Right lobe of liver (tissue), 6 donors: ENCODE measurements around the gene SLC11A2. TPM values are rescaled to one million over a fixed set of nuclear protein-coding genes. Genes with fewer than 3 reads are reported as not detected.

Experiments
- ATAC-seq, 4 donors: fragments of 200-7000 bp; cut with Tn5 transposase; one replicate each; pipeline ENCODE4 v1.9.1; 2020; ENCODE audit warnings: mild to moderate bottlenecking in 4 of 4, moderate library complexity in 4 of 4
- DNase-seq, 3 donors: peaks; one replicate each; pipeline ENCODE4 v3.0.0-alpha.2; 2020
- H3K27ac ChIP-seq, 3 donors: fragments of 200-600 bp; one replicate each; pipeline ENCODE4 v1.8.0; 2022
- H3K27me3 ChIP-seq, 2 donors: fragments of 200-600 bp; one replicate each; pipeline ENCODE4 v1.8.0; 2022
- H3K36me3 ChIP-seq, 4 donors: fragments of 200-600 bp; sonication (generic) in 1 of 4; one replicate each; pipeline versions ENCODE4 v1.5.1 to v1.8.0; 2017 to 2022; ENCODE audit warnings: control low read depth in 1 of 4
- H3K4me1 ChIP-seq, 4 donors: fragments of 200-600 bp; sonication (generic) in 1 of 4; one replicate each; pipeline versions ENCODE4 v1.5.1 to v1.8.0; 2017 to 2022; ENCODE audit warnings: control low read depth in 1 of 4
- H3K4me3 ChIP-seq, 3 donors: fragments of 200-600 bp; one replicate each; pipeline ENCODE4 v1.8.0; 2022
- H3K9me3 ChIP-seq, 4 donors: fragments of 200-600 bp; sonication (generic) in 1 of 4; one replicate each; pipeline versions ENCODE4 v1.5.1 to v1.8.0; 2017 to 2022; ENCODE audit warnings: control low read depth in 1 of 4
- CTCF ChIP-seq, 4 donors: fragments of 200-600 bp in 3 of 4; fragments of 450-650 bp in 1 of 4; IDR thresholded peaks; one replicate each; pipeline versions ENCODE4 v1.5.1 to v1.8.0; 2016 to 2022; ENCODE audit warnings: antibody characterized with exemption in 4 of 4, mild to moderate bottlenecking in 2 of 4
- POLR2A ChIP-seq: fragments of 450-650 bp; IDR thresholded peaks from one replicate; pipeline ENCODE4 v1.6.1; 2017; ENCODE audit warnings: antibody characterized with exemption, mild to moderate bottlenecking
- WGBS: methylation state at CpG from one replicate; pipeline ENCODE4 v1.1.6; 2018; ENCODE audit warnings: low coverage, low lambda C conversion rate; ENCODE audit not compliant: insufficient coverage; ENCODE audit errors: missing lambda C conversion rate; 5-methylcytosine and 5-hydroxymethylcytosine counted together
- intact Hi-C, 2 donors: fragments of 100-400 bp; cut with DNase I; formaldehyde crosslinking; loops; one replicate each; pipeline versions ENCODE4 v1.11.2 to v1.14.1; 2022
- total RNA-seq, 6 experiments: library from RNA; depleted of rRNA in 2 of 6; stranded (reverse); fragments of >200 nt in 2 of 6; fragmentation: NEBNext Ultra II Directional in 3 of 6; extraction: Animal tissue kit (Norgen Biotek cat#: 25700) in 3 of 6; gene quantifications; one replicate each; pipeline versions ENCODE4 v1.1.0 to v1.2.4, GENCODE V29; 2016 to 2023
- donor health status: DM: no; HTN: yes; CAD: no.
- donor health status: DM: no; HTN: no; CAD: no.
- donor health status: DM: no; HTN: no; CAD: no.
- donor health status: DM: no; HTN: yes; CAD: no.
- donor health status: DM: no; HTN: yes; CAD: no.

SLC11A2 gene
- total RNA-seq, 6 experiments from 2014 or later = 27.8 to 51.6 (median 34.2) TPM

DNA sequence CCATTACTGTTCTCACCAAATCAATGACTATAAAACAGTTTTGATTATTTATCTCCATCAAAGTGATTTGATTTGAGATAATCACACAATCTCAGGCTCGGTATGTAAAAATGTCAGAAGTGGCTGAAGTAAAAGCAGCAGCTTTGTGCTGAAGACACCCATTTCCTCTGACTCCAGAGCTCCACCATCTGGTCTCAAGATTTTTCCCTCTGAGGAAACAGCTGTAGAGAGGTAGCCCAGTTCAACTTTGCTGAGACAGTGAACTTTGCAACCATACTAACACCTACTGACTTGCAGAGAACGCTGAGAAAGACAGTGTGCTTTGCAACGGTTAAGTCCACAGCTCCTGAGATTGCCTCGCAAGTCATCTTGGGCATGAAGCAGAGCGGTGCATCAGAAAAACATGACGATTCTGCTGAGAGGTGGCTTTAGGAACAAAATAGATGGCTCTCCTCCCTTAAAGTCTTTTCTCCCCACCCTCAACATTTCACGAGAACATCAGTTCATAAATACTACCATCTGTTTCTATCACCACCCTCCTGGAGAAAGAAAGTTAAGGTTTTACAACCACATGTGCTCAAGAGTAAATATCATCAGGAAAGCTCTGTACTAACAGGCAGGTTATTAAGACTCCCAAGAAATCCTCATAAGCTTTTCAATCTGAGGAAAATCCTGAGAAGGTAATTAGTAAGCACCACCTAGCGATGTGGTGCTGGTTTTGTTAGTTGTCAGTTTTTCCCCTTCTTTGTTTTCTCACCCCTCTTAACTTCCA lies 39.0 kb downstream of the SLC11A2 start:
- DNase-seq (peak in 1 of 3 donors; percentile 63), ATAC-seq (peak; percentile 87 to 96 (median 92))
- Histone ChIP-seq H3K27ac (peak overlapping the region in 1 of 3 donors; percentile 78), H3K36me3 (peaks cover 0 to 32% (median 21%) of the 10 kb centered on the region in 4 donors), H3K4me1 (peaks cover 0 to 24% (median 5%) of the 10 kb centered on the region in 4 donors), H3K9me3 (no peaks in the 10 kb centered on the region), H3K27me3 (no peaks in the 10 kb centered on the region), H3K4me3 (no peak overlapping the region)
- intact Hi-C loops = loop anchor here (10.0 kb wide), 2 partner anchors 62 to 162 kb away; a partner anchor contains a TSS
- TF ChIP-seq CTCF (IDR thresholded peaks at IDR 0.05) = peak; percentile 45 to 73 (median 67)
- no peak for TF ChIP-seq POLR2A
- WGBS = 39% methylated on average over 8 of the region's 8 CpGs

- H3K9me3 ChIP-seq = no peaks in the 10 kb centered on the region
- peaks cover 0 to 36% (median 5%) of the 10 kb centered on the region in 4 donors for H3K4me1 ChIP-seq
- intact Hi-C loops = loop anchor here (10.0 kb wide), 2 partner anchors 61 to 161 kb away; a partner anchor contains a TSS
- peak; percentile 29 to 79 (median 73) for ATAC-seq
- peak overlapping the region; percentile 25 to 78 (median 33) for H3K27ac ChIP-seq
- H3K36me3 ChIP-seq = peaks cover 0 to 14% (median 8%) of the 10 kb centered on the region in 4 donors
- no peak overlapping the region for H3K4me3 ChIP-seq
- TF ChIP-seq CTCF (IDR thresholded peaks at IDR 0.05) (no peak), POLR2A (no peak)
- H3K27me3 ChIP-seq = no peaks in the 10 kb centered on the region
- DNase-seq = no peak
Observed at GRCh38 chr12:50985322-50985721, 40.9 kb downstream of the SLC11A2 start.

DNA sequence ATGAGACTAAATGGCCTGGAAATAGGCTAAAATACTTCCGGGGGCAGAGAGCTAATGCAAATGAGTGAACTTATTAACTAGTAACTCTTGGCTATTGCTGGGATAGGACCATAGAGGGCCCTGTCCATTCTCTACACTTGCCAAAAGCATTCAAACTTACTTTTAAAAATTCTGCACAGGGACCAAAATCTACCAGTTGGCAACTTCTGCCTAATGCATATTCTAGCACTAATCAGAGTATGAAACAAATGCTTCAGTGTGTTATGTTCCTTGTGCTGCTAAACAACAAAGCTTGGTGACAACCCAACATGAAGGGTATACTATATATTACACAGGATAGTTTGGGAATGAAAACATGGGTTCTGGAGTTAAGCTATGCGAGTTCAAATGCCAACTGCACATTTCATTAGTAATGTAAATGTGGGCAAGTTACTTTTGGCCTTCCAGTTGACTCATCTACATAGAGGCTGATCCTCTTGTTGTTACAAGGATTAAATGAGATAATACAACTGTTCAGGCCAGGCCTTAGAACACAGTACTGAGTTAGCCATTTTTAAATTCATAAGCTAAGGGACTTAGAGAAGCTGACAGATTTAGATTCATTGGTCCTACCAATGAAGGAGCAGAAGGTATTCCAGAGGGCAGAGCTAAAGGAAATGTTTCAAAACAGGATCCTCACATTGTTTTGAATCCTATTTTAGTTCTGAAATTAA lies 41.4 kb downstream of the SLC11A2 start:
- Histone ChIP-seq H3K4me1 (peaks cover 0 to 36% (median 7%) of the 10 kb centered on the region in 4 donors), H3K9me3 (no peaks in the 10 kb centered on the region), H3K4me3 (no peak overlapping the region), H3K27me3 (no peaks in the 10 kb centered on the region), H3K36me3 (peaks cover 0 to 9% (median 4%) of the 10 kb centered on the region in 4 donors), H3K27ac (peak overlapping the region; percentile 25 to 78 (median 33))
- no peak for DNase-seq
- WGBS = 0% methylated on average over 1 of the region's 2 CpGs
- intact Hi-C loops = loop anchor here (10.0 kb wide), 2 partner anchors 60 to 160 kb away; a partner anchor contains a TSS
- no peak for ATAC-seq
- TF ChIP-seq POLR2A = no peak
- TF ChIP-seq CTCF (IDR thresholded peaks at IDR 0.05) = no peak

DNA sequence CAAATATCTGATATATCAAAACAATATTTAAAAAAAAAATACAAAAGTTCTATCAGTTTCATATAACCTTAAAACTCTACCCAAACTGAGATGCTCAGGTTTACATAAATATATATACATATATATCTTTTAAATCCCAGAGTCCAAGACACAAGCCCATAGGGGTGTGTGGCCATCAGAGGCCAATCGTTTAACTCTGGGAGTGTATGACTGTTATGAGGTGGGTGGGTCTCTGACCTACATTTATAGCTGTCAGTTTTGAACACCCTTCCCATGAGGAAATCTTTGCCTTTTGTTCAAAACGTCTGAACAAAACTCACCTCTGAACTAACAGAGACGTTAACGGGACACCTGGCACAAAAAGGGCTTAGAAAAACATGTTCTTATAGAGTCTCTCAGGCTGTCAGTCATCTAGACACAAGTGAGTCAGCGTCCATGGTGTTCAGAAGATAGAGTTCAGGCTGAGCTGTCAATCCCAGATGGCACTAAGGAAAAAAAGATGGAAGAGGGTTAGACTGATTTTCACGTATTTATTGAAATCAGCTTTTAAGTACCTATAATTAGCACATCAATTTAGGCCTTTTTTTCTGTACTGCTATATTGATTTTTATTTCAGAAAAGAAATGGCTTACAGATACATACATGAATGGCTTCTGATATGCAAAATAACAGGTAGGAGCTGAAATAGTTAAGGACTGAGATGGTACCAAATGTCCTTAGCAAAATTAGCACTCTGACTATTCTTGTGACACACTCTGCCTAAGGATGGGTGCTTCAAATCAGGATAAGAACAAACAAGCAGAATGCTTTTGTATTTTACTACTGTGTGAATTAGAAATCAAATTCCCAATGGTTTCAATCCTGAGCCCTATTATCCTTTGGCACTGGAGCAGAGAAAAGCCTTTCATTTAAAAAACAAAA lies 44.6 kb downstream of the SLC11A2 start:
- Histone ChIP-seq H3K36me3 (no peaks in the 10 kb centered on the region), H3K27me3 (no peaks in the 10 kb centered on the region), H3K4me3 (no peak overlapping the region), H3K4me1 (peaks cover 0 to 31% (median 7%) of the 10 kb centered on the region in 4 donors), H3K9me3 (peaks cover 0 to 2% (median 0%) of the 10 kb centered on the region in 4 donors), H3K27ac (peak overlapping the region in 2 of 3 donors; percentile 58 to 61)
- no peak for DNase-seq
- peak in 2 of 4 donors; percentile 38 for ATAC-seq
- 32% methylated on average over 6 of the region's 6 CpGs for WGBS
- TF ChIP-seq POLR2A (no peak), CTCF (IDR thresholded peaks at IDR 0.05) (no peak)
- intact Hi-C loops = loop anchor here (10.0 kb wide), 2 partner anchors 57 to 157 kb away; a partner anchor contains a TSS
